Rectal smooth muscle tissue (tissue), 1 donor: ENCODE data around the gene NTM.

Experiments
- H3K27ac ChIP-seq: one replicate; pipeline ENCODE4 v1.7.0; 2013; ENCODE audit warnings: low read depth, low read length, inconsistent platforms
- H3K27me3 ChIP-seq: one replicate; pipeline ENCODE4 v1.7.0; 2013; ENCODE audit warnings: low read length; ENCODE audit not compliant: control insufficient read depth, insufficient read depth
- H3K36me3 ChIP-seq: one replicate; pipeline ENCODE4 v1.7.0; 2013; ENCODE audit warnings: low read length; ENCODE audit not compliant: control insufficient read depth, insufficient read depth
- H3K4me1 ChIP-seq: one replicate; pipeline ENCODE4 v1.7.0; 2013; ENCODE audit warnings: low read length; ENCODE audit not compliant: control insufficient read depth, insufficient read depth
- H3K4me3 ChIP-seq: one replicate; pipeline ENCODE4 v1.7.0; 2013; ENCODE audit warnings: low read length
- H3K9ac ChIP-seq: one replicate; pipeline ENCODE4 v1.7.0; 2013; ENCODE audit warnings: low read length

Gene NTM

DNA sequence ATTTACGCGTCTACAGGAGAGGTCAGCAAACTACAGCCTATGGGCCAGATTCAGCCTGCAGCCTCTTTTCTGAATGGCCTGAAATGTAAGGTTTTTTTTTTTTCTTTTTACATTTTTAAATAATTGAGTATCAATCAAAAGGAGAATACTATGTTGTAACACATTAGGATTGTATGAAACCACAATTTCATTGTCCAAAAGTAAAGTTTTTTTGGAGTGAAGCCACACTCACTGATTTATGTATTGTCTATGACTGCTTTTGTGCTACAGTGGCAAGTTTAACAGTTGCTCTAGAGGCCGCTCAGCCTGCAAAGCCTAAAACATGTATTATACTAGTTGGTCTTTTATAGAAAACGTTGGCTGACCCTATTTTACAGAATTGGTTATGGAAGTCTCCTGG, 923.2 kb downstream of the NTM start:
- H3K4me3 ChIP-seq = no peak overlapping the region
- no peaks in the 10 kb centered on the region for H3K4me1 ChIP-seq
- no peaks in the 10 kb centered on the region for H3K27me3 ChIP-seq
- no peak overlapping the region for H3K27ac ChIP-seq
- no peaks in the 10 kb centered on the region for H3K36me3 ChIP-seq
- no peak overlapping the region for H3K9ac ChIP-seq

- no peaks in the 10 kb centered on the region for H3K36me3 ChIP-seq
- H3K9ac ChIP-seq = no peak overlapping the region
- H3K27ac ChIP-seq = no peak overlapping the region
- no peaks in the 10 kb centered on the region for H3K27me3 ChIP-seq
- no peak overlapping the region for H3K4me3 ChIP-seq
- no peaks in the 10 kb centered on the region for H3K4me1 ChIP-seq
Observed at GRCh38 chr11:132296946-132297610, 926.7 kb downstream of the NTM start.

GRCh38 chr11:132298357-132298756, 927.9 kb downstream of the NTM start:
- H3K9ac ChIP-seq = no peak overlapping the region
- no peaks in the 10 kb centered on the region for H3K36me3 ChIP-seq
- no peaks in the 10 kb centered on the region for H3K4me1 ChIP-seq
- H3K4me3 ChIP-seq = no peak overlapping the region
- no peaks in the 10 kb centered on the region for H3K27me3 ChIP-seq
- no peak overlapping the region for H3K27ac ChIP-seq

DNA sequence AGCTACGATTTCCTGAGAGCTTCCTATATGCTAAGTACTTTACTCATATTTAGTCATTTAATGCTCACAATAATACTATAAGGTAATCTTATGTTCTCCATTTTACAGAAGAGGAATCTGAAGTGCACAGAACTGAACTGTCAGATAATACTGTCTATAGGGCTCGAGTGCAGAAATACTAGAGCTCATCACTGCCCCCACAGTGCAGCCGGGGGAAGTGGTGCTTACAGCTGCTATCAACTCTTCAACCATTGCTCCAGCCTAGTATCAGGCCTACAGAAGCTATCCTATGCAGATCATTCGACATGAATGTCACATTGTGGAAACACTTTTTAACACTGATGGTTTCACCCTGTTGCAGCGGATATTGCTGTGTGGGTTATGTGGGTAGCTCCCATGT, 929.9 kb downstream of the NTM start:
- Histone ChIP-seq H3K27ac (no peak overlapping the region), H3K9ac (no peak overlapping the region), H3K4me1 (no peaks in the 10 kb centered on the region), H3K27me3 (no peaks in the 10 kb centered on the region), H3K36me3 (no peaks in the 10 kb centered on the region), H3K4me3 (no peak overlapping the region)

- no peak overlapping the region for H3K4me3 ChIP-seq
- no peak overlapping the region for H3K27ac ChIP-seq
- no peaks in the 10 kb centered on the region for H3K27me3 ChIP-seq
- no peak overlapping the region for H3K9ac ChIP-seq
- H3K36me3 ChIP-seq = no peaks in the 10 kb centered on the region
- H3K4me1 ChIP-seq = no peaks in the 10 kb centered on the region
Observed at GRCh38 chr11:132301465-132301864, 931.0 kb downstream of the NTM start.

- Histone ChIP-seq H3K36me3 (no peaks in the 10 kb centered on the region), H3K4me1 (no peaks in the 10 kb centered on the region), H3K9ac (no peak overlapping the region), H3K4me3 (no peak overlapping the region), H3K27me3 (no peaks in the 10 kb centered on the region), H3K27ac (no peak overlapping the region)
Observed at GRCh38 chr11:132301900-132302299, 931.5 kb downstream of the NTM start.

DNA sequence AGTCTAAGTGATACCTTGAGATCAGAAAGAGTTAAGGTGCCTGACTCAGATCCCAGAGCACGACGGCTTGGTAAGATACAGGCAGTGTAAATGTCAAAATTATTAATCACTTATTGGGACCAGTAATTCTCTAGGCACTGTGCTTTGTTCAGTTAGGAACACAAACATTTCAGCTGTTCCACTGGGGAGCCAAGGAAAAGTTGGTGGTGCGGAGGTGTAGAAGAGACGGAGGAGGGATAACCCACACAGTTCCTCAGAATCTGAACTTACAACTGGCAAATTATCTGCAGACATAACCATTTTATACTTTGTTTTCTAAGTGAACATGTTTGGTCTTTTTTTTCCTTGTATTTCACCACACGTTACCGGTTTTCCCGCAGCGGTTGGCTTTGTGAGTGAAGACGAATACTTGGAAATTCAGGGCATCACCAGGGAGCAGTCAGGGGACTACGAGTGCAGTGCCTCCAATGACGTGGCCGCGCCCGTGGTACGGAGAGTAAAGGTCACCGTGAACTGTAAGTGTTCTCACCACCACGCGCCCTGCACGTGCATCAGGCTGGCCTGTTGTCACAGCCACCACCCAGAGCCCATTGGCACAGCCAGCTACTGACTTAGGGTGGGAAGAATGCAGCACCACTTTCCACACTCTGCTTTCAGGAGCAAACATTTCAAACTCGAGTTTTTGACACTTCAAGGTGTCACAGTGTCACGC, 937.0 kb downstream of the NTM start:
- Histone ChIP-seq H3K27ac (peak overlapping the region; percentile 27), H3K27me3 (no peaks in the 10 kb centered on the region), H3K4me3 (no peak overlapping the region), H3K4me1 (peaks cover 2% of the 10 kb centered on the region), H3K9ac (no peak overlapping the region), H3K36me3 (no peaks in the 10 kb centered on the region)

- H3K27ac ChIP-seq = peak overlapping the region; percentile 67
- H3K9ac ChIP-seq = no peak overlapping the region
- H3K4me3 ChIP-seq = no peak overlapping the region
- H3K36me3 ChIP-seq = no peaks in the 10 kb centered on the region
- H3K27me3 ChIP-seq = no peaks in the 10 kb centered on the region
- H3K4me1 ChIP-seq = peaks cover 2% of the 10 kb centered on the region
Observed at GRCh38 chr11:132310390-132311375, 940.3 kb downstream of the NTM start.

- no peaks in the 10 kb centered on the region for H3K36me3 ChIP-seq
- H3K9ac ChIP-seq = no peak overlapping the region
- no peak overlapping the region for H3K27ac ChIP-seq
- H3K27me3 ChIP-seq = no peaks in the 10 kb centered on the region
- H3K4me3 ChIP-seq = no peak overlapping the region
- H3K4me1 ChIP-seq = peaks cover 2% of the 10 kb centered on the region
Observed at GRCh38 chr11:132311703-132312102, 941.3 kb downstream of the NTM start.

- Histone ChIP-seq H3K36me3 (no peaks in the 10 kb centered on the region), H3K27ac (no peak overlapping the region), H3K9ac (no peak overlapping the region), H3K27me3 (no peaks in the 10 kb centered on the region), H3K4me3 (no peak overlapping the region), H3K4me1 (peaks cover 2% of the 10 kb centered on the region)
Observed at GRCh38 chr11:132312161-132312560, 941.7 kb downstream of the NTM start.

GRCh38 chr11:132312701-132313111, 942.3 kb downstream of the NTM start:
- H3K4me1 ChIP-seq = peaks cover 2% of the 10 kb centered on the region
- no peak overlapping the region for H3K4me3 ChIP-seq
- no peaks in the 10 kb centered on the region for H3K36me3 ChIP-seq
- H3K27ac ChIP-seq = no peak overlapping the region
- H3K9ac ChIP-seq = no peak overlapping the region
- no peaks in the 10 kb centered on the region for H3K27me3 ChIP-seq

DNA sequence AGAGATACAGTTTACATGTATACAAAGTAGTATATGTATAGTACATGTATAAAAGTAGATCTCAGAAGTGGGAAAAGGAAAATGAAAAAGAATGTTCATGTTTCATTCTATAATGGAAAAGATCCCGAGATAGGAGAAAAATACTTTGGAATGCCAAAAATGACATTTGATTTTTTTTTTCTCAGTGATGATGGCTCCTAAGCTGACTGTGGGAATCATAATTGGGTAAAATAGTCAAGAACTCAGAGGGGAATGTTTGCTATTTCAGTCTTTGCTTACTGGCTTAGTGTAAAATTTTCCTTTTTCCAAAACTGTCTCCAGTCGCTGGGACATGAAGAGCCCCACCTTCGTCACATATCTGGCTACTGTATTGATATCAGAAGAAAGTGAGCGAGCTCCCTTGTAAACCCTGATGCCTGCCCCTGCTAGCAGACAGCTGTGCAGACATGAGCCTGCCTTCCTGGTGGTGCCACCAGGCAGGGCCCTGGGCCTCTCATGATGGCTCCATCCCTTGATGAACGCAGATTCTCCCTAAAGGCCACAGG, 944.6 kb downstream of the NTM start:
- no peaks in the 10 kb centered on the region for H3K36me3 ChIP-seq
- peaks cover 2% of the 10 kb centered on the region for H3K4me1 ChIP-seq
- H3K4me3 ChIP-seq = no peak overlapping the region
- H3K27ac ChIP-seq = no peak overlapping the region
- H3K27me3 ChIP-seq = no peaks in the 10 kb centered on the region
- H3K9ac ChIP-seq = no peak overlapping the region
